H1 (cell line): ENCODE measurements around the gene ZNF625.

Experiments used
- CREB1 ChIP-seq: IDR thresholded peaks from 2 replicates; pipeline ENCODE4 v1.6.1; 2012; ENCODE audit warnings: inconsistent platforms
- EGR1 ChIP-seq: IDR thresholded peaks from 2 replicates; pipeline ENCODE4 v1.6.1; 2011; ENCODE audit warnings: low read depth, low read length, borderline replicate concordance
- EZH2 ChIP-seq: fragments of 200-600 bp; sonication (generic); IDR thresholded peaks from 2 replicates; pipeline ENCODE4 v1.7.1; 2012; ENCODE audit warnings: low read depth, mild to moderate bottlenecking, moderate library complexity, low read length, inconsistent platforms; ENCODE audit not compliant: severe bottlenecking
- GTF2F1 ChIP-seq: IDR thresholded peaks from 2 replicates; pipeline ENCODE4 v1.6.1; 2012; ENCODE audit warnings: low read depth, low read length, improper control_type of control experiment, borderline replicate concordance
- HDAC2 ChIP-seq, 2 experiments: fragments of 300-600 bp in 1 of 2; sonication (generic) in 1 of 2; IDR thresholded peaks; 2 replicates each; pipeline ENCODE4 v1.6.1; 2011 to 2012; ENCODE audit warnings: low read depth in 2 of 2, low read length in 2 of 2, mild to moderate bottlenecking in 2 of 2, moderate library complexity in 2 of 2, borderline replicate concordance in 1 of 2, inconsistent platforms in 1 of 2
- POLR2A ChIP-seq, 2 experiments: IDR thresholded peaks; 1 replicate in 1 of 2; 2 replicates in 1 of 2; pipeline ENCODE4 v1.6.1; 2011; ENCODE audit warnings: low read depth in 2 of 2, low read length in 2 of 2, mild to moderate bottlenecking in 2 of 2; ENCODE audit errors: control extremely low read depth in 1 of 2
- TF ChIP-seq, protein P1 (sequence below), 3 experiments: IDR thresholded peaks; 1 replicate in 2 of 3; 2 replicates in 1 of 3; pipeline versions ENCODE4 v1.5.1 to v1.6.1; 2011; ENCODE audit warnings: low read length in 3 of 3, mild to moderate bottlenecking in 3 of 3, inconsistent platforms in 2 of 3, low read depth in 1 of 3, moderate library complexity in 1 of 3; ENCODE audit not compliant: insufficient read depth in 1 of 3; ENCODE audit errors: control extremely low read depth in 1 of 3
- TF ChIP-seq, protein P2 (sequence below): IDR thresholded peaks from 2 replicates; pipeline ENCODE4 v1.6.1; 2011; ENCODE audit warnings: low read length, improper control_type of control experiment

DNA sequence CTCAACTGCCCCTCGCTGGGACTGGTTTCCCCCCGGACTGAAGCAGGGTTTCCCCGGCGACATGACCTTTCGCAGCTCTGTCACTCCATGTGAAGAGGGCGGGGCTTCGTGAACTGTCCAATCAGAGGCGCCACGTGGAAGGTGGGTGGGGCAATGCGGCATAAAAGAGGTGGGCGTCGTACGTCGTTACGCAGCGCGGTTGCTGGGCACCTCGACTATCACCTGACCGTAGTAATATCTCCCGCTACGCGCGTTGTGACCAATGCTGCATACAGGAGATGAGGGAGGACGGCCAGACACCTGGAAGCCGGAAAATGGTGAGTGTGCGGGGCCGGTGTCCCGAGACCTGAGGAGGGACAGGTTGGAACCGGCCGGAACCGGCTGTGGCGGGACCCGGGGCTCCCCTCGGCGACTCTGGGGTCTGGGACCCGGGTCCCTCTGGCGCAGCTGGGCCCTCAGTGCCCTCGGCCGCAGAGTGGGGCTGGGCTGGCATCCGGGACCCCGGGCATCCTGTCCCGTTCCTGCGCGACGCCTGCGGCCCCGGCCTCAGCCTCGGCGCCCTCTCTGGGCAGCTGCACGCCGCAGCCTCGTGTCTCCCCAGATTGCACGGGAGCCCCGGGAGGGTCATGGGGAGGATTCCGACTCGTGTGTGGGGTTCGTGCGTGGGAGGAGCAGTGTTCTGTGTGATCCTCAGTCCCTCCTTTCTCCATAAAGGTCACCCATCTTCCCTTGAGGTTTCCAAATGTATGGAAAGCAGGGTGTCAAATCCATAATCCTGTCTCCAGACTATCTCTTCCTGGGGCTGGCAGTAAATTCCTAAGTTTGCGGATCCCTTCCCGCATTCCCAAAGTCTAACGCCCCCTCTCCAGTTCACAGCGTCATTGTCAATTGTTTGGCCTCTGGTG lies 38.5 kb upstream of the ZNF625 start:
- TF ChIP-seq EZH2 (no peak), POLR2A (IDR thresholded peaks at IDR 0.05; ENCODE audit: control extremely low read depth in 1 of 2, low read depth in 2 of 2, low read length in 2 of 2) (no peak), CREB1 (no peak), EGR1 (no peak), HDAC2 (IDR thresholded peaks at IDR 0.05; ENCODE audit: borderline replicate concordance in 1 of 2, low read depth in 2 of 2, low read length in 2 of 2) (no peak), GTF2F1 (no peak)
- TF ChIP-seq, protein P1, sequence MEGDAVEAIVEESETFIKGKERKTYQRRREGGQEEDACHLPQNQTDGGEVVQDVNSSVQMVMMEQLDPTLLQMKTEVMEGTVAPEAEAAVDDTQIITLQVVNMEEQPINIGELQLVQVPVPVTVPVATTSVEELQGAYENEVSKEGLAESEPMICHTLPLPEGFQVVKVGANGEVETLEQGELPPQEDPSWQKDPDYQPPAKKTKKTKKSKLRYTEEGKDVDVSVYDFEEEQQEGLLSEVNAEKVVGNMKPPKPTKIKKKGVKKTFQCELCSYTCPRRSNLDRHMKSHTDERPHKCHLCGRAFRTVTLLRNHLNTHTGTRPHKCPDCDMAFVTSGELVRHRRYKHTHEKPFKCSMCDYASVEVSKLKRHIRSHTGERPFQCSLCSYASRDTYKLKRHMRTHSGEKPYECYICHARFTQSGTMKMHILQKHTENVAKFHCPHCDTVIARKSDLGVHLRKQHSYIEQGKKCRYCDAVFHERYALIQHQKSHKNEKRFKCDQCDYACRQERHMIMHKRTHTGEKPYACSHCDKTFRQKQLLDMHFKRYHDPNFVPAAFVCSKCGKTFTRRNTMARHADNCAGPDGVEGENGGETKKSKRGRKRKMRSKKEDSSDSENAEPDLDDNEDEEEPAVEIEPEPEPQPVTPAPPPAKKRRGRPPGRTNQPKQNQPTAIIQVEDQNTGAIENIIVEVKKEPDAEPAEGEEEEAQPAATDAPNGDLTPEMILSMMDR (IDR thresholded peaks at IDR 0.05; ENCODE audit: control extremely low read depth in 1 of 3, insufficient read depth in 1 of 3, low read depth in 1 of 3, low read length in 3 of 3), result no peak
- TF ChIP-seq, protein P2, sequence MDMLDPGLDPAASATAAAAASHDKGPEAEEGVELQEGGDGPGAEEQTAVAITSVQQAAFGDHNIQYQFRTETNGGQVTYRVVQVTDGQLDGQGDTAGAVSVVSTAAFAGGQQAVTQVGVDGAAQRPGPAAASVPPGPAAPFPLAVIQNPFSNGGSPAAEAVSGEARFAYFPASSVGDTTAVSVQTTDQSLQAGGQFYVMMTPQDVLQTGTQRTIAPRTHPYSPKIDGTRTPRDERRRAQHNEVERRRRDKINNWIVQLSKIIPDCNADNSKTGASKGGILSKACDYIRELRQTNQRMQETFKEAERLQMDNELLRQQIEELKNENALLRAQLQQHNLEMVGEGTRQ, result no peak
